GM10248 (cell line): ENCODE data around the gene DNAJB7.
"Not testable (repeated sequence)": the region's sequence is repeated elsewhere in the genome, so short reads cannot be mapped to it uniquely, and the experiment has no call there.

Source experiments
- CTCF ChIA-PET: fragments of 300-600 bp; sonication (Branson Sonifier 250); formaldehyde crosslinking; extraction: SDS; loops from one replicate; lab custom pipeline; 2021; ENCODE audit warnings: antibody characterized with exemption; lab: Yijun Ruan, JAX
- POLR2A ChIA-PET: fragments of 350-650 bp; sonication (Branson Sonifier 250); formaldehyde crosslinking; extraction: SDS; loops from one replicate; lab custom pipeline; 2020; ENCODE audit warnings: antibody characterized with exemption; lab: Yijun Ruan, JAX
- DNase-seq: peaks from one replicate; pipeline ENCODE4 v3.0.0; 2012; ENCODE audit errors: extremely low spot score
- CTCF ChIP-seq: IDR thresholded peaks from 2 replicates; pipeline ENCODE4 v1.5.1; 2012; ENCODE audit warnings: mild to moderate bottlenecking, low read depth; ENCODE audit errors: extremely low read depth, missing control alignments, control extremely low read depth

The DNAJB7 gene

GRCh38 chr22:40889116-40889515 lies 27.2 kb upstream of the DNAJB7 start:
- ChIA-PET POLR2A (no interaction called here), CTCF (interaction anchor here (0.8 to 1.8 kb wide), 4 partner anchors 10 to 77 kb away, joined by 3 to 12 read pairs (median 4); no protein-coding TSS in a partner anchor)
- TF ChIP-seq CTCF, result no peak
- DNase-seq, result no peak

- DNase-seq, result no peak
- no peak for TF ChIP-seq CTCF
- ChIA-PET POLR2A (no interaction called here), CTCF (interaction anchor here (1.1 to 1.4 kb wide), 2 partner anchors 12 to 196 kb away, joined by 4 read pairs; no protein-coding TSS in a partner anchor)
Observed at GRCh38 chr22:40878922-40879321, 17.0 kb upstream of the DNAJB7 start.

GRCh38 chr22:40877488-40877887 lies 15.6 kb upstream of the DNAJB7 start:
- ChIA-PET POLR2A (no interaction called here), CTCF (interaction anchor here (1.4 kb wide), 2 partner anchors 8 to 16 kb away, joined by 3 to 6 read pairs; no protein-coding TSS in a partner anchor)
- TF ChIP-seq CTCF, result no peak
- no peak for DNase-seq

- no peak for TF ChIP-seq CTCF
- no peak for DNase-seq
- CTCF ChIA-PET, result interaction anchor here (0.8 to 1.5 kb wide), 4 partner anchors 9 to 23 kb away, joined by 3 to 6 read pairs (median 4); no protein-coding TSS in a partner anchor
- POLR2A ChIA-PET, result no interaction called here
Observed at GRCh38 chr22:40876907-40877306, 15.0 kb upstream of the DNAJB7 start.

GRCh38 chr22:40875111-40875510 lies 13.2 kb upstream of the DNAJB7 start:
- no peak for DNase-seq
- CTCF ChIA-PET, result interaction anchor here (1.1 to 1.2 kb wide), 2 partner anchors 15 to 24 kb away, joined by 3 to 4 read pairs; no protein-coding TSS in a partner anchor
- POLR2A ChIA-PET, result no interaction called here
- TF ChIP-seq CTCF, result no peak

- no peak for DNase-seq
- POLR2A ChIA-PET, result no interaction called here
- CTCF ChIA-PET, result interaction anchor here (1.1 to 1.4 kb wide), 3 partner anchors 14 to 25 kb away, joined by 3 to 4 read pairs (median 3); no protein-coding TSS in a partner anchor
- no peak for TF ChIP-seq CTCF
Observed at GRCh38 chr22:40874016-40874415, 12.1 kb upstream of the DNAJB7 start.

- CTCF ChIA-PET, result interaction anchor here (1.1 to 4.2 kb wide), 2 partner anchors 12 to 16 kb away, joined by 3 to 24 read pairs; partner anchors contain the start of genes ST13 and XPNPEP3
- POLR2A ChIA-PET, result not testable (repeated sequence)
Observed at GRCh38 chr22:40868379-40868778, 6.5 kb upstream of the DNAJB7 start.

More at GRCh38 chr22:40868379-40868778, 6.5 kb upstream of the DNAJB7 start:
- DNase-seq, result not testable (repeated sequence)
